GM15510 (cell line): ENCODE measurements around the gene ALG6.

Experiments
- POLR2A ChIP-seq: IDR thresholded peaks from 3 replicates; pipeline ENCODE4 v1.6.1; 2011; ENCODE audit warnings: borderline replicate concordance; ENCODE audit not compliant: insufficient read length; ENCODE audit errors: extremely low read depth

Gene ALG6

DNA sequence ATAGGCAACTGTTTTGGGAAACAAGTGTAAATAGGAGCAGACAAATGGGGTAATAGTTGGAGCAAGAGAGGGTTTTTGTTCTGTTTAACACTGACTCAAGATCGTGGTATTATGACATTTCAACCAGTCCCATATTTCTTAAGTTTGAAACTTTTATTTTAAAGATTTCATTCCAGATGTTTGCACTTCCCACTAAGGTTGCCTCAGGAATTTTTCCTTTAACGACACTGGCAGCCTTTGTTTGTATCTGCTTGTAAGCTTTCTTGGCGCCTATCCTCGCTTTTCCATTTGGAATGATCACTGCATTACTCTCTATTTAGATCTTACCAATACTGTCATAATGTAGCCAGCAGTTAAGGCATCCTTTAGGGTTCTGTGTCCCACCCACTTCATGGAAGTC, 67.7 kb downstream of the ALG6 start:
- no peak for TF ChIP-seq POLR2A

DNA sequence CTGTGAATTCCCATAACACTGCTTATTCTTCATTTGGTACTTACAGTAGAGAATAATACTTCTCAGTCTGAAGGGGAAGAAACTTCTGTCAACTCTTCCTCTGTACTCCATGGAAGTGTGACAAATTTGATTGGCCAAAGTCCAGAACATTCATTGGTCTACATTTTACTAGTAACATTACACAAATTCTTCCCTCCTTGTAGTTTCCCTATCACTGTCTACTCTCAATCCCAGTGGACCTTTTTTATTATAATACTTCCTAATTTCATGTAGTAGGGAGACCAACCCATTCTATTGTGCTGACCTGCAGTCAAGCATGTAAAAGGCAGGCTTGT, 74.7 kb downstream of the ALG6 start:
- TF ChIP-seq POLR2A: no peak

DNA sequence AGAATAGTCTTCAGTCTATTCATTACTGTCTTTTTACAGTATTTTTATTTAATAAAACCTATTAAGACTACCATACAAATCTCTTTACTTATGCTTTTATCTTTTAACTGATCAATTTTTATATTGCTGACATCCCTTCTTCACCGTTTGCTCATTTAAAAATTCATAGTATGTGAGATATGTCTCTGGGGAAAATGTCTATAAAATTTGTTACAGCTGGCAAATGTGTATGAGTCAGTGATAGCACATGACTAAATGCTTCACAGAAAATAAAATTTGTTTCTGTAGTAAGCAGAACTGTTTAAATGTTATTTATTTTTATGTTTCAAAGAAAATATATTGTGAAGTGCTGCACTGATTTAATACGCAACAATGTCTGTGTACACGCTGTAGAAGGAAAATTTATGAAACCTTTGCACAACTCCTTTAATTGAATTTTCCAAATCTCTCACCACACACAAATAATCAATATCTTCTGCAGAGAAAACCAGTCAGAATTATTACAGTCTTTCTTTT, 81.4 kb downstream of the ALG6 start:
- TF ChIP-seq POLR2A: no peak

DNA sequence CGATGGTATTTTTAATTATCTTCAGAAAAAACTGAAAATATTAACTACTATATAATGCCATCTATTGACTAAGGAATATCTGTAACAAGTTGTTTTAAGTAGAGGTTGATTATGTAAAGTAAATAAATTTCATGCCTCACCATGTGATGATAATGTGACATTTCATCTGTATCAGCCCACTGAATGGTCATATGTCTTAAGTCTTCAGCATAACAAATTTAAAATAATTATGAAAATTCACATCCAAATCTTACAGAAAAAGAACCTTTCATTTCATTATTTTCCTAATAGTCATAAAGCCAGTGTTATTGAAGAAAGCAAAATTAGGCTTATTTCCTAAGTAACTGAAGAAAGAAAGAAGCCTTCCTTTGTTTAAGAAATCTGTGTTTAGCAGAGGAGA, 83.0 kb downstream of the ALG6 start:
- TF ChIP-seq POLR2A: no peak

DNA sequence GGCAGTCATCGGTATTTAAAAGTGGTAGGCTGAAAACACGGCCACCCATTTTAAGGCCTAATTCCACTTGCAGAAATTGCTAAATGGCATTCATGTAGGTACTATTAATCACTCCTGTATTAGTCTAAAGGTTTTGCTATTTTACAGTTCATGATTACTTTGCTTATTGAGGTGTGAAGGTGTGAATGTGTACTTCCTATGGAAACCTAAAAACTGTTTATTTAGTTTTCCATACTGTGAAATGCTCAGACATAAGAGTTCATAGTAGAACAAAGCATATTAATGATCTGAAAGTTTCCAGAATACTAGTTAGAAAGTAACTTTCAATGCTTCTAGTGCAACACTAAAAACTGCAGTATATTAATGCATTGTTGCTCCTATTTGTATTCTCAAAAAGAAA, 85.8 kb downstream of the ALG6 start:
- TF ChIP-seq POLR2A: no peak

DNA sequence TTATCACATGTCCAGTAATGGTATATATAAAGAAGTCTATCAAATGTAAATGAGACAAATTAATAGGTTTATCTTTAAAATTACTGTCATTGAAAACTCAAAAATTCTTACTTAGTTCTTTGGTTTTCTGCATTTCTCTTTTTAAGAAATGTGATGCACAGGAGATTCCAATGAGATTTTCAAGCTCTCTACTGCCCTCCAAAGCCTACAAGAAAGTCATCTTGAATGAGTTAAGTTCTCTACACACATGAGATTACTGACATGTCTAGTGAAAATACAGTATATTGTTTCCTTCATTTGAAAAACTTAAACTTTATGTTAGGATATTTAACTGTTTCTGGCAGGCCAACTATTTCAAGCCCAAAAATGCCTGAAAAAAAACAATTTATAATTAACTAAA, 86.8 kb downstream of the ALG6 start:
- TF ChIP-seq POLR2A: no peak

DNA sequence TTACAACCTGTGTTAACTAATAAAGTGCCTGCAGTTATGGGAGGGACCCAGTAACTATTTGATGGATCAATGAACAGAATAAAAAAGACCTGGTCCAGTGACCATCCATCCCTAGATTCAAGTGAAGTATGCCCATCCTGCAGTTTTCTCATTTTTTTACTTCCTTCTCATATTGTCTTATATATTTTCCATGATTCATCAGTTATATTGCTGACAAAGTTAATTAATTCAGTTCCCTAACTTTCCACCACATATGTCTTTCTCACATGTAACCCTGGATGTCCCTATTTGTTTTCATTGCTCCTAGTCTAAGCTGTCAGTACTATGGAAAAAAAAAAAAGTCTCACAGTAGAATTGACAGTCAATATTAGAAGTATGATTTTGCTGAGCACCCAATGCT, 91.3 kb downstream of the ALG6 start:
- no peak for TF ChIP-seq POLR2A

DNA sequence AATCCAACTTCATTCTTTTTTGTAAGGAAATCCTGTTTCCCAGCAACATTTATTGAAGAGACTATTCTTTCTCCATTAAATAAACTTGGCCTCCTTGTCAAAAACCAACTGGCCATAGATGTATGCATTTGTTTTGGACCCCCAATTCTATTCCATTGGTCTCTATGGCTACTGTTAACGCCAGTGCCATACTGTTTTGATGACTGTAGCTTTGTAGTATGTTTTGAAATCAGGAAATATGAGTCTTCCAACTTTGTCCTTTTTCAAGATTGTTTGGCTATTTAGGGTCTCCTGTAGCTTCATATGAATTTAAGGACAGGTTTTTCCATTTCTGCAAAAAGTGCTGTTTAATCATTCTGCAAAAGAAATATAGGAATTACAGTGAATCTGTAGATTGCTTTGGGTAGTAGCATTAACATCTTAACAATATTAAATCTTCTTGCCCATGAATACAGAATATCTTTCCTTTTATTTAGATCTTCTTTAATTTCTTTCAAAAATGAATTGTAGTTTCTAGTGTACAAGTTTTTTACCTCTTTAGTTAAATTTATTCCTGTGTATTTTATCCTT, 94.3 kb downstream of the ALG6 start:
- TF ChIP-seq POLR2A: no peak

DNA sequence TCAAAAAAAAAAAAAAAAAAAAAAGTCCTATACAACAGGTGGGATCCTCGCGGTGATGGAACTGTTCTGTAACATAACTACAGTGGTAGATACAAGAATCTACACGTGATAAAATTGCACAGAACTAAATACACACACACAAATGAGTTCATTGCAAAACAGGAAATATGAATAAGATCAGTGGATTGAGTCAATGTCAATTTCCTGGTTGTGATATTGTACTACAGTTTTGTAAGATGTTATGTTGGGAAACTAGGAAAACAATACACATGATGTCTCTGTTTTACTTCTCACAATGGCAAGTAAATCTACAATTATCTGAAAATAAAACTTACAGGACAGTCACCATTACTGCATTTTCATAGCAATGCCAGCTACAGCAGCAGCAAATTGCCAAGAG, 95.8 kb downstream of the ALG6 start:
- TF ChIP-seq POLR2A: no peak

DNA sequence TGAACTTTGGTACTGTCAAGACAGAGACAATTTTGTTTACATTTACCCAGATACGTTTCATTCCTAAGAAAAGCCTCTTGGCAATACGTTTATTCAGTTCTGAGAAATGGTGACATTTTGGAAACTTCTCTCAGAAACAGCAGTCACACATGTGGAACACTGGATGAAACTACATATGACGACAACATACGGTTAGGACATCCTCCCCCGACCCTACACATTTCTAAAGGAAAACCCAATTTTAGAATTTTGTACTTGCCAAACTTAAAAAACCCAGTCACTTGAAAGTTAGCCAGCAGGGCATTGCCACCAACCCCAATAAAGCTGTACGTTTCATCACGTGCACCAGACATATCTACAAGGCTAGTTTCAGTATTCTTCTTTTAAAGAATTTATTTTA, 98.8 kb downstream of the ALG6 start:
- no peak for TF ChIP-seq POLR2A

DNA sequence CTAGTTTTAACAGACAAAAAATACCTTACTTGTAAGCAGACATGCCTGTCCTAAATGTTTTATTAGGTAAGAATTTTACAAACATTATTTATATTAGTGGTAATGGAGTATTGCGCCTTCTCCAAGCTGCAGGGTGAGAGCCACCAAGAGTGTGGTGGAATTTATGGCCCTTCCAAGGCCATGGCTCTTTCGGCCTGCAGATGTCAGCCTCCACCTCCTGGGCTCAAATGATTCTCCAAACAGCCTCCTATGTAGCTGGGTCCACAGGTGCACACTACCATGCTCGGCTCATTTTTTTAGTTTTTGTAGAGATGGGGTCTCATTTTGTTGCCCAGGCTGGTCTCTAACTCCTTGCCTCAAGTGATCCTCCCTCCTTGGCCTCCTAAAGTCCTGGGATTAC, 99.3 kb downstream of the ALG6 start:
- TF ChIP-seq POLR2A: no peak

DNA sequence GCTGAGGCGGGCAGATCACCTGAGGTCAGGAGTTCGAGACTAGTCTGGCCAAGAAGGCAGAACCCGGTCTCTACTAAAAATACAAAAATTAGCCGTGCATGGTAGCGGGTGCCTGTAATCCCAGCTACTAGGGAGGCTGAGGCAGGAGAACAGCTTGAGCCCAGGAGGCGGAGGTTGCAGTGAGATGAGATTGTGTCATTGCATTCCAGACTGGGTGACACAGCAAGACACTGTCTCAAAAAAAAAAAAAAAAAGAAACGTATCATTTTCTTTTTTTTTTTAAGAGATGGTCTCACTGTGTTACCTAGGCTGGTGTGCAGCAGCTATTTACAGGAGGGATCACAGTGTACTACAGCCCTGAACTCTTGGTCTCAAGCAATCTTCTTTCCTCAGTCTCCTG, 108.3 kb downstream of the ALG6 start:
- TF ChIP-seq POLR2A: no peak

DNA sequence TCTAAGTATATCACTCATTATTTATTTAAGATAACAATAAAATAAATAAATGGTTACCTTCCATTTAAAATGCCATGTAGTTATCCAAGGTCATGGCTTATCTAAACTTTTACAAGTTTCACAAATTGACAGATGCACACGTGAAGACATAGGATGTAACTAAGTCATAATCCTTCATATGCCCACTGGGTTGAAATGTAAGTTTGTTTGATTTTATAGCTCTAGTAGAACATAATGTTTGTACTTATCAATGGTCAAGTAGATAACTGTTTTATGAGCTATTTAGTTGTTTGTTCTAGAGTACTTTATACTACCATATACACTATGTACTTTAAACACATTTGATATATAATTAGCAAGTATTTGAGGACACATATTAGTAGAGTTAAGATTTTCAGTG, 112.6 kb downstream of the ALG6 start:
- no peak for TF ChIP-seq POLR2A

DNA sequence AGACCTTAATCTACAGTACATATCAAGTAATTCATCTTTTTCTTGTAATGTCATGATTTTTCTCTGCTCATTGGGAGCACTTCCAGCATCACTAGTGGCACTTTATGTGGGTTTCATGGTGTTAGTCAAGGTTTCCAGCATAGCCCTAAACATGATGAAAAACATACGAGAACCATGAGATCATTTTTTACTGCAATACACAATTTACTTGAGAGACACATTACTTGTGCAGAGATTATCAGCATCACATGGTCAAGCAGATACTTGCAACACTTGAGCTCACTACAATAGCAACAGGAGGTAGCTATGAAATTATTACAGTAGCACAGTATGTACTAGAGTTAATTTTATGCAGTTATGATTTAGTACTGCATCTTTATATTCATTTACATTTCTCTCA, 119.2 kb downstream of the ALG6 start:
- TF ChIP-seq POLR2A: no peak

DNA sequence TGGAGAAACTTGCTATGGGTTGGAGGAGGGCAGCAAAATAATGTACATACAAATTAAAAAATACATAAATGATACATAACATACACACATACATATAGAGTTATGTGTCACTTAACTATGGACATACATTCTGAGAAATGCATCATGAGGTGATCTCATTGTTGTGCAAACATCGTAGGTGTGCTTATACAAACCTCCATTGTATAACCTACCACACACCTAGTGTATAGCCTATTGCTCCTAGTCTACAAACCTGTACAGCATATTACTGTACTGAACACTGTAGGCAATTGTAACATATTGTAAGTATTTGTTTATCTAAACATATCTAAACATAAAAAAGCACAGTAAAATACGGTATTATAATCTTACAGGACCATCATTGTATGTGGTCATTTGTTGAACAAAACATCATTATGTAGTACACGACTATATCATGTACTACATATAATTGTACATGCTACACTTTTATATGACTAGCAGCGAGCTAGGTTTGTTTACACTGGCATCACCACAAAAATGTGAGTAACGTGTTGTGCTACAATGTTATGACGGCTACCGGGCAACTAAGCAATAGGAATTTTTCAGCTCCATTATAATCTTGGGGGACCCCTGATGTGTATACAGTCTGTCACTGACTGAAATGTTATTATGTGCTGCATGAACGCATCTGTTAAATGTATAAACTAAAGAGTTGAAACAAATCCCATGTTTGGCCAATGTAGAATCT, 120.1 kb downstream of the ALG6 start:
- TF ChIP-seq POLR2A: no peak
